Midbrain (tissue), 1 donor: ENCODE data around the gene SNRPD3.
A peak's percentile ranks its signal among the peaks of the same experiment; 100 is the strongest.

Experiments used
- DNase-seq: peaks from one replicate; lab custom pipeline; 2025; lab: John Stamatoyannopoulos, UW

Gene SNRPD3

DNA sequence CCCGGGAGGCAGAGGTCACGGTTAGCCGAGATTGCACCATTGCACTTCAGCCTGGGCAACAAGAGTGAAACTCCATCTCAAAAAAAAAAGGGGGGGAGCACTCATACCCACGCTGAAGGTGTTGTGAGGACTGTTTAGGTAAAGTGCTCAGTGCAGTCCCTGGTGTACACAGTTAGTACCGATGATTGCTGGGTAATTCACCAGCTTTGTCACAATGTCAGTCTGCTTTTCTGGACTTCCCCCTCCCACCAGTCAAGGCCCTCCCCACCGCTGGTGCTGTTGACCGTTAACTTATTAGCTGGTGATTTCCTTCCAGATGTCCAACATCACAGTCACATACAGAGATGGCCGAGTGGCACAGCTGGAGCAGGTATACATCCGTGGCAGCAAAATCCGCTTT is 11.9 kb downstream of the SNRPD3 start:
- DNase-seq = no peak

DNA sequence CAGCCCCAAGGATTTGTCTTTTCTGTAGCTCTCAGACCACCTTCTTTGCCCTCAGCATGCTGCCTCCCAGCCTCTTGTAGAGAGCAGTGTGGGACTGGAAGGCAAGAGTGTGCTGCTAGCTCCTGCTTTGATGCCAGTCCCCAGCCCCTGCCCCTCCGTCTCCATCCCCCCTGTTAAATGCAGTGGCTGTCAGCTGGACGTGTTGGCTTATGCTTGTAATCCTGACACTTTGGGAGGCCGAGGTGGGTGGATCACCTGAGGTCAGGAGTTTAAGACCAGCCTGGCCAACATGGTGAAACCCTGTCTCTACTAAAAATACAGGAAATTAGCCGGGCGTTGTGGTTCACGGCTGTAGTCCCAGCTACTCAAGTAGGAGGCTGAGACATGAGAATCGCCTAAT is 15.5 kb downstream of the SNRPD3 start:
- DNase-seq = no peak

DNA sequence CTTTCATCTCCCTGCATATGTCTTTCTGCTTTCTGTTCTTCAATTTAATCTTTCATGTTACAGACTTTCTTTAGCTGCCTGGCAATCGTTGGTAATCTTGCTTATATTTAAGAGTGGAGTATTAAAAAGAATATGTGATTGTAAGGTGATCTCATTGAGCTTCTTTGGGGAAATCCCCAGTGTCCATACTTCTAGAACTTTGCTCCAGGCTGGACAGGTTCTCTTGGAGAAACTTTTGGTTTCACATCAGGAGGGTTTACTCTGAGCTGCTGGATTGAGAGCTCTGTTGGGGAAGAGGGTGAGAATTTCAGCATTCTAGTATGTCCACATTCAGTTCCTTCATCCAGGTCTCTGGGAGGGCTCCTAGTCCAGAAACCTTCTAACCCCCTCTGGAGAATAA is 21.0 kb downstream of the SNRPD3 start:
- no peak for DNase-seq

DNA sequence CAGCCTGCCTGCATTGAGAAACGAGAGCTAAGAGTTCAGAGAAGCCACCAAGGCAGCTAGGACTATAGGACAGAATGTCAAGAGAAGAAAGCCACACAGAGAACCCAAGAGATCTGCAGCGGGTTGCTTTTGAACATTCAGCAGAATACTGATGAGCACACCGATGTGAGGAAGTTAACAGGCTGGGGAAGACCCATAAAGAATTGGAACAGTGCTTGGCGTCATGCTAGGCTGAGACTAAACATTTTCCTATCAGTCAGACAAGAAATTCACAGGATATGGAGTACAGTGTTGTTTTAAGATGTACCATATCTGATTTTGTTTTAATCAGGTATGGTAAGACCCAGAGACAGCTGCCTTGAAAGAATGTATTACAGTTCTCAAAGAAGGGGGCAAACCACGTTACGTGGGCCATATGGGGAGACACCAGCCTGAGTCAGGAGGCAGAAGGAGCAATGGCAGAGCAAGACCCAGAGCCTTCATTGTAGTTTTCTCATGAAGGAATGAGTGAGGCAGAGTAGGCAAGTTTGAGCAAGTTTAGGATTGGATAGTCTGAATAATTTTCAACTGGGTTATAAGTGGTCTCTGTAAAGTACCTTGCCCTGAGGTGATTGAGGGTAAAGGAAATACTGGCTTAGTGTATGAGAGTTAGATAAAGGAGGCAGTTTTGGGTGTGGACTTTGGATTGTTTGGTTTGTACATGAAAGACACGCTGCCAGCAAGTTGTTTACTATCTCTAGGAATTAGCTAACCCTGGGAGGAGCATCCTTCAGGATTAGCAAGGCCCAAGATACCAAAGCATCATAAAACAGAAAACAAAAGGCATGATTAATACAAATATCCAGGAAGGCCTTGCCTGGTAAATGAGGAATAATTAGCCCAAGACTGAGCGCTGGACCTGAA is 22.8 kb downstream of the SNRPD3 start:
- no peak for DNase-seq

DNA sequence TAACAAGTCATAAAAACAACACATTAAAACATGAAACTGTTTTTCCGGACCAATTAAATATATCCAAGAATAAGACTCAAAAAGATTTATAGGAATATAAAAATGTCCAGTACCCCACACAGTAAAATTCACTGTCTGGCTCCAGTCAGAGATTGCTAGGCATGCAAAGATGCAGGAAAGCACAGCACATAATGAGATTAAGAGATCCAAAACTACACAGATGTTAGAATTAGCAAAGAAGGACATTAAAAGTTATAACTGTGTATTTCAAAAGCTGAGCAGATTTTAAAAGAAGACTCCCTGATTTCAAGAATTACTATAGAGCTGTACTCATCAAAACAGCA is 23.4 kb downstream of the SNRPD3 start:
- DNase-seq = no peak

- DNase-seq = no peak
Measured at GRCh38 chr22:24580276-24580675, 24.5 kb downstream of the SNRPD3 start.

DNA sequence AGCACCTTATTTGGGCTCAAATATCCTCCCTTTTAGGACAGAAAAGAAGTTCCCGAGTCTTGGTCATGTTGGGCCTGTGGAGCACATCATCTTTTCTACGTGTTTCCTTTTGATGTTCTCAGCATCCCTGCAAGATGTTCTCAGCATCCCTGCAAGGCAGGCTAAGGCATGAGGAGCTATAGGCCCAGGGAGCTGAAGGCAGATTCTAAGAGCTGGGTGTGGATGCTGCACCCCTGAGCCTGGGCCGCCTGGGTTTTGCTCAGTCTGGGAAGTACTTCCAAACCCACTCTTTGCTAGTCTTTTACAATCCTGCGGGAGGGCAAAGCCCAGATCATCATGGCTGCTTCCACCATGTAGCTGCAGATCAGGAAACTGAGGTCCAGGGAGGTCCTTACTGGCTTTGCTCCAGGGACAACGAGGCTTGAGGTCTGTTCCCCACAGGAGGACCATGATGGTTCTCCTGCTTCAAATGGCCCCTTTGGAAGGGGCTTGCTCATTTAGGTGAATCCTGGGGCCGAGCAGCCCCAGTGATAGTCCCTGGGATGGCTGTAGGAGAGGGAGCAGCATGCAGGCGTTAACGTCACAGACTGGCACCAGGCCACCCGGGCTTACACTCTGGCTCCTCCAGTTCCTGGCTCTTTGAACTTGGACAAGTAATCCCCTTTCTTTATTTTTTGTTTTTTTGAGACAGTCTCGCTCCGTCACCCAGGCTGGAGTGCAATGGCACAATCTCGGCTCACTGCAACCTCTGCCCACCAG is 26.4 kb downstream of the SNRPD3 start:
- no peak for DNase-seq

DNA sequence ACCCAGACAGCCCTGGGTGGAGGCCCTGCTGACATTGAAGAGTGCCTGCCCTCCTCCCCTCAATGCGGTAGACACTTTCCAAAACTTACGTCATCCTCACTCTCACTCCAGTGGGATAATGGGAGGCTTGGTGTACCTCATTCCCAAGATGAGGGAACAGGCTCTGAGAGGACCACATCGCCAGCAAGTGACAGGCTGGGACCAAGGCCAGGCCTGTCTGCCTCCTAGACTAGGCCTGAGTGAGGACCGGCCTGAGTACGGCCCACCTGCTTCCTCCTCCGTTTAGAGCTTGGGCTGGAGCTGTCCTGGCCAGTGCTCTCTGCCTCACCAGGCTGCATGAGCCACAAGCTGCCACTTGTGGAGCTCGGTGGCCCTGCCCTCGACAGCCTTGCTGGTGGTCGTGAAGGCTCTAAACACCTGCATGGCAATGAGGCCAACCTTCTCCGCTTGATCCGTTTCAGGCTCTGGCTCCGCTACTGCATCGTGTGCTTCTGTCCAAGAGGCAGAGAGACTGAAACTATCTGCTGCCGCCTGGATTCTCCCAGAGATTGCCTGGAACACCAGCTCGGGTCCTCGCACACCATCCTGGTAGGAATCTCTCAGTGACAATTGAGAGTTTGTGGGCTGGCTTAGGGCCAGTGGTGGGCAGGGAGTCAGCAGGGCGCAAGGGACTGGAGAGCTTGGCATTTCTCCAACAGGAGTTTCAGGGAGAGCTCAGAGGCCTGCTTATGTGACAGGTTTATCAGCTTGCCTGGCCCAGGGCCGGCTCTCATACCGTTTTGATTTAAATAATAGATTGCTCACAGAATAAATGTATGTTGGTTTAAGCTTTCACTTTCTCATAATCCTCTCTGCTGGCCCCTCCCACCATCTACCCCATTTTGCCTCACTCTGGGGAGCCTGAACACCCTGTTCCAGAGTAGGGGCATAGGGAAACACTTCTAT is 27.7 kb downstream of the SNRPD3 start:
- DNase-seq = no peak

DNA sequence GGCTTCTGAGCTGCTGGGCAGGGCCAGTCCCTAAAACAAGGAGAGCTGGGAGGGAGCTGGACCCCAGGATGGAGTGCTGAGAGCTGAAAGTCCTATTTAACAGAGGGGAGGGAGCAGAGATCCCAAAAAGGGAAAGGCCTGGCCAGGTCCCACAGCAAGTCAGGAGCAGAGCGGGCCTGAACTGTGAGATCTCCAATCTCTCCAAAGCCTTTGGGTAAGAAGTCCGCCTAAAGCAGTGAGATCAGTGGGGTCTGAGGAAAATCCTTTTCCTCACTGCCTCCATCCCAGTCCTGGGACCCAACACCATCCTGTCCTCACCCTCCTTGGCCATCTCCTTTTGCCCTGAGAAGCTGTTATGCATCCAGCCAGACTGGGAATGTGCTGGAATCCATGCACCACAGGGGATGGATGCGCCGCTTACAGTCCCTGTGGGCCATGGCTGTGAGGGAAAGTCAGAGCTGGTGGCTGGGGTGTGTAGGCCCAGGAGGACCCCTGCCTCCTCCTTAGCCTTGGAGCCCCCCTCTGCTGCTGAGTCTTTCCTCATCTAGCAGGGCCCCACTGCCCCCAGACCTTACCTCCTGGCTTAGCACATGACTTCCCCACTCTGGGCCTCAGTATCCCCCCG is 28.5 kb downstream of the SNRPD3 start:
- DNase-seq = no peak

DNA sequence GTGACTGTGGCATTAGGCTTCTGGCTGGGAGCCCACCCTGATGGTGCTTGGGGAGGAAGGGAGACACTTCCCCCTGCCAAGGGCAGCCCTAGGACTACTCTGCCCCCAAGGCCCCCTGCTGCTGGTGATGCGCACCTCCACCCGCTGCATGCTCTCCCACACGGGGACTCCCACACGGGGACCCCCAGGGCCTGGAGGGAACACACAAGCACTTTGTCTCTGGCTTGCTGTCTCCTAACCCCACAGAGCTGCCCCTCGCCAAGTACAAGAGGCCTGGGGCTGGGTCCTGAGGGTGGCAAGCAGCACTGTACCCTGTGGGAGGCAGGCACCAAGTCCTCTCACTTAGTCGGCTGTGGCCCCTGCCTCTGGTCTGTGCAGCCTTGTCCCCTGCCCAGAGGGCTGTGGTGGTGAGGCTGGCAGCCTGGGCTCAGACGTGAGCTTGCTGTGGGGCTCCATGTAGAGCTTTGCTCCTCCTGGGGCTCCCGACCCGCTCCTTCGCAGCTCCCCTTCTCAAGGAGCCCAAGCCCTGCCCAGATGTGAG is 29.1 kb downstream of the SNRPD3 start:
- no peak for DNase-seq

GRCh38 chr22:24585461-24585860 is 29.7 kb downstream of the SNRPD3 start:
- no peak for DNase-seq

GRCh38 chr22:24585927-24586546 is 30.2 kb downstream of the SNRPD3 start:
- DNase-seq = no peak

DNA sequence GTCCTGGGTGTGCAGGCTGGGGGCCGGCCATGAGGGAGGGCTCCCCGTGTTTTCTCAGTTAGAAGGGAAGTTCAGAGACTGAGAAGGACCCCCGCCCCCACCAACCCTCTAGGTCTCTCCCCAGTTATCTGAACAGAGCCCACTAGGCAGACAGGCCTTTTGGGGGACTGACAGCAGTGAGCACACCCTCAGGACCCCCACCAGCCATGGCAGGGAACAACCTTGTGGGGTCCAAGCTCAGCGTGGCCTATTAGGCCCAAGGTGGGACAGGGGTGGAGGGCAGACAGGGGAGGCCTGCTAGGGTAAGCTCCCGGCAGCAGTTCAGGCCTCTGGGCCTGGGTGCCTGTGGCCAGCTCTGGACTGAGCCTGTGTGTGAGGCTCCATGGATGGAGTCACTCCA is 31.5 kb downstream of the SNRPD3 start:
- DNase-seq = no peak

DNA sequence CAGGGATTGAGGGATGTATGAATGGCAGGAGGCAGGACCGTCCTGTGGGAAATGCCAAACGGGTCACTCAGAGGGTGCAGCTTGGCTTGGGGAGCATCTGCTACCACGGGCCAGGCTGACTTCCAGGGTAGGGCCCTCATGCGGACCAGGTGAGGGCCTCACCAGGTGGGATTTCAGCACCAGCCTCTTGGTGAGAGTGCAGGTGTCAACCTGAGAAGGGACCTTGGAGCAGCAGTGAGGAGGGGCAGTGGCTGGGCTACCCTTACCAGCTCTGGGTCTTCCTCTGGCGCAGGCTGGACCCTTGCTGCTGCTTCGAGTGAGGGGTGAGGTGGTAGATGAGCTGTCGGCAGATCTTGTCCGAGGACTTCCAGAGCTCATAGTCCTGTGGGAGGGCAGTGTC is 32.1 kb downstream of the SNRPD3 start:
- no peak for DNase-seq

GRCh38 chr22:24588381-24588756 is 32.6 kb downstream of the SNRPD3 start:
- DNase-seq = peak; percentile 91

GRCh38 chr22:24588757-24589481 is 33.1 kb downstream of the SNRPD3 start:
- DNase-seq = no peak

GRCh38 chr22:24589518-24590030 is 33.8 kb downstream of the SNRPD3 start:
- no peak for DNase-seq

DNA sequence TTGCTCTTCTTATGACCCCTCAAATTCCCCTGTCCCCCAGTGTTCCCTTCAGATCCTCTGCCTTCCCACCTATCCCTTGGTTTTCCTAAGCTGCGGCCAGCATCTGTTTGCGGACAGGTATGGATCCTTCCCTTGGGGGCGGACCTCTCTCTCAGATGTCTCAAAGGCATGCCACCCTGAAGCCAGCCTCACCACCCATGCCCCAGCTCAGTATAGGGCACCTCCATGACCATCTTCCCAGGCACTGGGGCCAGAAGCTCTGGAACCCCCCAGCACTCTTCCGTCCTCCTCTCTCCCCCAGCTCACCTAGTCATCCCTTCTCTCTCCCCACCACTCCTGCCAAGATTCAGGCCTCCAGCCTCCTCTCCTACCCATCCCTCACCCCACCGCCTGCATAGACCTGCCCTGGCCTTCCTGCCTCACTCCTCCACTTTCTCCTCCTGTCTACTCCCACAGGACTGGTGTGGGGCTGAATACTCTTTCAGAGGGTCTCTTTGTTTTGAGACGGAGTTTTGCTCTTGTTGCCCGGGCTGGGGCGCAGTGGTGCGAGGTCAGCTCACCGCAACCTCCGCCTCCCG is 34.9 kb downstream of the SNRPD3 start:
- no peak for DNase-seq

GRCh38 chr22:24591286-24591830 is 35.6 kb downstream of the SNRPD3 start:
- DNase-seq = no peak
